GM12878 (cell line): Measurements from ENCODE around the gene KPNA1. TPM values are rescaled to one million over a fixed set of nuclear protein-coding genes. Genes with fewer than 3 reads are reported as not detected.

Source experiments
- ATAC-seq: fragments of 200-7000 bp; cut with Tn5 transposase; 3 replicates; pipeline ENCODE4 v1.9.1; 2020; ENCODE audit warnings: mild to moderate bottlenecking, moderate library complexity
- BruUV-seq: library from RNA; stranded (reverse); fragments of 400-500 nt; replicated peaks from 2 replicates; lab custom pipeline; 2021; lab: Mats Ljungman, UMichigan
- CTCF ChIA-PET: fragments of 300-600 bp; sonication (Branson Sonifier 250); formaldehyde crosslinking; extraction: SDS; loops from one replicate; lab custom pipeline; 2021; ENCODE audit warnings: inconsistent platforms; lab: Yijun Ruan, JAX
- POLR2A ChIA-PET: fragments of 350-600 bp; formaldehyde crosslinking; extraction: SDS; loops from one replicate; lab custom pipeline; 2021; ENCODE audit warnings: inconsistent platforms; lab: Charles Lee
- RAD21 ChIA-PET: fragments of 300-600 bp; sonication (Branson Sonifier 250); formaldehyde crosslinking; loops from one replicate; lab custom pipeline; 2023; ENCODE audit warnings: antibody characterized with exemption; ENCODE audit not compliant: unreplicated experiment; lab: Charles Lee
- SMC1A ChIA-PET: fragments of 300-600 bp; sonication (Branson Sonifier 250); formaldehyde crosslinking; loops from one replicate; lab custom pipeline; 2023; ENCODE audit not compliant: unreplicated experiment, uncharacterized antibody; lab: Charles Lee
- DNase-seq: peaks from one replicate; pipeline ENCODE4 v3.0.0-alpha.2; 2011; ENCODE audit warnings: low read depth, low spot score
- FAIRE-seq: peaks from 3 replicates; lab custom pipeline; 2011; peaks lifted over from hg19 to GRCh38; lab: Jason Lieb, UNC
- H2AFZ ChIP-seq: 2 replicates; pipeline ENCODE4 v1.6.0; 2011; ENCODE audit warnings: low read depth, low read length, control low read depth; ENCODE audit not compliant: control insufficient read depth
- H3K27ac ChIP-seq: 2 replicates; pipeline ENCODE4 v1.5.1; 2011; ENCODE audit warnings: control low read depth; ENCODE audit not compliant: control insufficient read depth, insufficient read depth
- H3K27me3 ChIP-seq, 2 experiments: replicated peaks in 1 of 2; 2 replicates each; pipeline versions ENCODE4 v1.6.0 to v1.6.1; 2011; ENCODE audit warnings: low read length in 1 of 2; ENCODE audit not compliant: control insufficient read depth in 2 of 2, insufficient read depth in 2 of 2
- H3K36me3 ChIP-seq, 2 experiments: 2 replicates each; pipeline ENCODE4 v1.5.1; 2011; ENCODE audit warnings: low read length in 1 of 2; ENCODE audit not compliant: control insufficient read depth in 2 of 2, insufficient read depth in 2 of 2
- H3K4me1 ChIP-seq: 2 replicates; pipeline ENCODE4 v1.6.1; 2011; ENCODE audit warnings: mild to moderate bottlenecking, low read length, moderate library complexity, mixed read lengths; ENCODE audit not compliant: control insufficient read depth, insufficient read depth
- H3K4me2 ChIP-seq: 2 replicates; pipeline ENCODE4 v1.6.0; 2011; ENCODE audit warnings: control low read depth; ENCODE audit not compliant: control insufficient read depth, insufficient read depth
- H3K4me3 ChIP-seq: fragments of 200-600 bp; sonication (generic); 2 replicates; pipeline ENCODE4 v1.5.1; 2016
- H3K79me2 ChIP-seq: 2 replicates; pipeline ENCODE4 v1.6.0; 2011; ENCODE audit warnings: low read length; ENCODE audit not compliant: control insufficient read depth, insufficient read depth
- H3K9ac ChIP-seq: 2 replicates; pipeline ENCODE4 v1.8.0; 2011; ENCODE audit warnings: low read length, control low read depth, mixed read lengths; ENCODE audit not compliant: control insufficient read depth, insufficient read depth
- H3K9me3 ChIP-seq: replicated peaks from 3 replicates; pipeline ENCODE4 v1.5.1; 2011; ENCODE audit warnings: mild to moderate bottlenecking, low read length; ENCODE audit not compliant: control insufficient read depth, insufficient read depth
- H4K20me1 ChIP-seq: 2 replicates; pipeline ENCODE4 v1.6.0; 2011; ENCODE audit not compliant: control insufficient read depth, insufficient read depth
- CHD4 ChIP-seq: fragments of 200-600 bp; sonication (generic); IDR thresholded peaks from 2 replicates; pipeline ENCODE4 v1.6.1; 2016; ENCODE audit warnings: mild to moderate bottlenecking
- POLR2AphosphoS2 ChIP-seq: IDR thresholded peaks from 2 replicates; pipeline ENCODE4 v1.6.1; 2011; ENCODE audit warnings: low read depth, mild to moderate bottlenecking, low read length, improper control_type of control experiment, moderate library complexity
- RAD51 ChIP-seq: fragments of 450-650 bp; IDR thresholded peaks from 2 replicates; pipeline ENCODE4 v1.6.1; 2016; ENCODE audit warnings: moderate library complexity, mild to moderate bottlenecking, inconsistent platforms
- WRNIP1 ChIP-seq: IDR thresholded peaks from 2 replicates; pipeline ENCODE4 v1.6.1; 2011; ENCODE audit warnings: low read depth, low read length, improper control_type of control experiment, borderline replicate concordance
- WGBS: methylation state at CpG from one replicate; pipeline ENCODE4 v1.1.6; 2016; ENCODE audit warnings: low lambda C conversion rate; ENCODE audit not compliant: insufficient replicate concordance, insufficient coverage; ENCODE audit errors: missing lambda C conversion rate; 5-methylcytosine and 5-hydroxymethylcytosine counted together
- in situ Hi-C: fragments of 300-500 bp; cut with MboI; formaldehyde crosslinking; loops from 9 replicates; pipeline ENCODE4 v1.14.3; 2018; ENCODE audit warnings: mixed read lengths
- intact Hi-C: fragments of 100-400 bp; cut with micrococcal nuclease; formaldehyde crosslinking; loops from one replicate; pipeline ENCODE4 v1.14.2; 2022; ENCODE audit not compliant: unreplicated experiment
- polyA plus RNA-seq, 11 experiments: library from polyadenylated mRNA; depleted of rRNA in 4 of 11; unstranded in 6 of 11; stranded (reverse) in 5 of 11; fragments of >200 nt; fragmentation: Nextera tagmentation in 4 of 11; fragmentation: Illumina TruSeq in 1 of 11; extraction: Ambion mirVana in 4 of 11; extraction: Trizol in 1 of 11; gene quantifications; 1 replicate in 1 of 11; 2 replicates in 10 of 11; pipeline versions ENCODE4 v1.2.1 to v1.2.3, GENCODE V29; 2011 to 2016; ENCODE audit warnings: inconsistent platforms in 2 of 11, missing spikeins in 2 of 11, low read depth in 1 of 11
- total RNA-seq, 4 experiments: library from RNA; depleted of rRNA in 3 of 4; stranded (reverse); fragments of >200 nt in 3 of 4; fragmentation: Illumina TruSeq in 1 of 4; extraction: Trizol in 1 of 4; gene quantifications; 2 replicates each; pipeline versions ENCODE4 v1.2.1 to v1.2.3, GENCODE V29; 2013 to 2021
- TF ChIP-seq, protein P1 (sequence below): fragments of 450-650 bp; IDR thresholded peaks from 2 replicates; pipeline ENCODE4 v1.6.1; 2017; ENCODE audit warnings: mild to moderate bottlenecking, low read depth, inconsistent platforms; ENCODE audit not compliant: poor library complexity, severe bottlenecking
- TF ChIP-seq, protein P2 (sequence below): IDR thresholded peaks from 2 replicates; pipeline ENCODE4 v1.6.1; 2012; ENCODE audit warnings: low read depth, low read length, improper control_type of control experiment

The KPNA1 gene
- total and polyA plus RNA-seq, 10 of the 15 experiments (the other 5 are each of a cell fraction or from before 2014, with no cell fraction given): 8.5 to 52.7 (median 41.0) TPM

DNA sequence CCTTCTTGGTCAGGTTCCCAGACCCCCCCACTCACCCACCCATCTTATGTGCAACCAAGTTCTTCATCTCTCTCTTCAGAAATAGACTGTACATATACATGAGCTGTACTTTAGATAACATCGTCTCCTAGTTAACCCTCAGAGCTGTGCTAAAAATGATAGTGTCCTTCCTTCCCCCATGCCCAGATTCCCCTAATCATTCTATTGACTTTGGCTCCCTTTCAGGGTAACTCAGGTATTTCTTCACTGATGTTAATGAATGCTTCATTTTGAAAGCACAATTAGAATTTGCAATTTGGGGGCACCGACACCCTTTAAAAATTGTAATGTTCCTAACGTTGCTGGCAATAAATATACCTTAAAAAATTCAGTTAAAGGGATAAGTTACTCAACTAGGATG lies 38.4 kb upstream of the KPNA1 start:
- ChIA-PET SMC1A (interaction anchor here (1.4 to 13.0 kb wide), 4 partner anchors 22 to 126 kb away, joined by 3 to 250 read pairs (median 12); partner anchors contain the start of gene PARP14), CTCF (interaction anchor here (1.3 to 6.0 kb wide), 2 partner anchors 125 to 164 kb away, joined by 3 to 33 read pairs; no protein-coding TSS in a partner anchor), RAD21 (interaction anchor here (0.9 to 1.1 kb wide), 2 partner anchors 92 to 94 kb away, joined by 3 to 6 read pairs; no protein-coding TSS in a partner anchor), POLR2A (no interaction called here)
- 82% methylated on average over 3 of the region's 3 CpGs for WGBS
- Histone ChIP-seq H3K4me1 (no peaks in the 10 kb centered on the region), H3K4me2 (no peak overlapping the region), H3K27me3 (no peaks in the 10 kb centered on the region), H3K27ac (no peak overlapping the region), H3K4me3 (no peak overlapping the region), H4K20me1 (no peaks in the 10 kb centered on the region), H3K79me2 (no peaks in the 10 kb centered on the region), H3K9me3 (no peaks in the 10 kb centered on the region), H3K9ac (no peak overlapping the region), H2AFZ (no peak overlapping the region), H3K36me3 (peaks cover 2 to 17% of the 10 kb centered on the region in 2 experiments; a peak in 3 of 4 replicates)
- DNase-seq (no peak), FAIRE-seq (no peak), ATAC-seq (no peak)
- TF ChIP-seq, protein P1, sequence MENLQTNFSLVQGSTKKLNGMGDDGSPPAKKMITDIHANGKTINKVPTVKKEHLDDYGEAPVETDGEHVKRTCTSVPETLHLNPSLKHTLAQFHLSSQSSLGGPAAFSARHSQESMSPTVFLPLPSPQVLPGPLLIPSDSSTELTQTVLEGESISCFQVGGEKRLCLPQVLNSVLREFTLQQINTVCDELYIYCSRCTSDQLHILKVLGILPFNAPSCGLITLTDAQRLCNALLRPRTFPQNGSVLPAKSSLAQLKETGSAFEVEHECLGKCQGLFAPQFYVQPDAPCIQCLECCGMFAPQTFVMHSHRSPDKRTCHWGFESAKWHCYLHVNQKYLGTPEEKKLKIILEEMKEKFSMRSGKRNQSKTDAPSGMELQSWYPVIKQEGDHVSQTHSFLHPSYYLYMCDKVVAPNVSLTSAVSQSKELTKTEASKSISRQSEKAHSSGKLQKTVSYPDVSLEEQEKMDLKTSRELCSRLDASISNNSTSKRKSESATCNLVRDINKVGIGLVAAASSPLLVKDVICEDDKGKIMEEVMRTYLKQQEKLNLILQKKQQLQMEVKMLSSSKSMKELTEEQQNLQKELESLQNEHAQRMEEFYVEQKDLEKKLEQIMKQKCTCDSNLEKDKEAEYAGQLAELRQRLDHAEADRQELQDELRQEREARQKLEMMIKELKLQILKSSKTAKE: no peak
- TF ChIP-seq POLR2AphosphoS2: no peak
- TF ChIP-seq CHD4: no peak
- TF ChIP-seq RAD51: no peak
- no peak for TF ChIP-seq WRNIP1
- TF ChIP-seq, protein P2, sequence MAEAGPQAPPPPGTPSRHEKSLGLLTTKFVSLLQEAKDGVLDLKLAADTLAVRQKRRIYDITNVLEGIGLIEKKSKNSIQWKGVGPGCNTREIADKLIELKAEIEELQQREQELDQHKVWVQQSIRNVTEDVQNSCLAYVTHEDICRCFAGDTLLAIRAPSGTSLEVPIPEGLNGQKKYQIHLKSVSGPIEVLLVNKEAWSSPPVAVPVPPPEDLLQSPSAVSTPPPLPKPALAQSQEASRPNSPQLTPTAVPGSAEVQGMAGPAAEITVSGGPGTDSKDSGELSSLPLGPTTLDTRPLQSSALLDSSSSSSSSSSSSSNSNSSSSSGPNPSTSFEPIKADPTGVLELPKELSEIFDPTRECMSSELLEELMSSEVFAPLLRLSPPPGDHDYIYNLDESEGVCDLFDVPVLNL: no peak
- no TSS peak for BruUV-seq
- intact Hi-C loops (loop anchor here (5.0 kb wide), 1 partner anchor 96 kb away; no protein-coding TSS in a partner anchor), in situ Hi-C loops (no loop called here)
